HEK293T (cell line): ENCODE results near the gene PRR22.

Experiments used
- CTCF ChIA-PET: fragments of 350-600 bp; formaldehyde crosslinking; extraction: SDS; loops from one replicate; lab custom pipeline; 2021; ENCODE audit warnings: antibody characterized with exemption, inconsistent platforms; lab: Yijun Ruan, JAX
- POLR2A ChIA-PET: fragments of 350-600 bp; formaldehyde crosslinking; extraction: SDS; loops from one replicate; lab custom pipeline; 2020; ENCODE audit warnings: antibody characterized with exemption, inconsistent platforms; lab: Yijun Ruan, JAX
- DNase-seq: peaks from one replicate; pipeline ENCODE4 v3.0.0; 2012; ENCODE audit warnings: mixed read lengths; ENCODE audit errors: extremely low spot score
- ARNT ChIP-seq: fragments of 450-650 bp; IDR thresholded peaks from 2 replicates; pipeline ENCODE4 v1.6.1; 2017; ENCODE audit warnings: mild to moderate bottlenecking
- BHLHE40 ChIP-seq: fragments of 450-650 bp; IDR thresholded peaks from 2 replicates; pipeline ENCODE4 v1.6.1; 2016; ENCODE audit warnings: mild to moderate bottlenecking, moderate library complexity, borderline replicate concordance
- CTBP1 ChIP-seq: fragments of 450-650 bp; IDR thresholded peaks from 2 replicates; pipeline ENCODE4 v1.6.1; 2016; ENCODE audit warnings: borderline replicate concordance
- ELF4 ChIP-seq: fragments of 450-650 bp; IDR thresholded peaks from 2 replicates; pipeline ENCODE4 v1.6.1; 2017; ENCODE audit warnings: antibody characterized with exemption
- FOXA1 ChIP-seq: fragments of 450-650 bp; IDR thresholded peaks from 2 replicates; pipeline ENCODE4 v1.6.1; 2016; ENCODE audit warnings: mild to moderate bottlenecking
- FOXK2 ChIP-seq: fragments of 450-650 bp; IDR thresholded peaks from 2 replicates; pipeline ENCODE4 v1.6.1; 2016; ENCODE audit warnings: mild to moderate bottlenecking
- FOXM1 ChIP-seq: fragments of 450-650 bp; IDR thresholded peaks from 2 replicates; pipeline ENCODE4 v1.6.1; 2017; ENCODE audit warnings: mild to moderate bottlenecking, borderline replicate concordance
- HDGF ChIP-seq: fragments of 450-650 bp; IDR thresholded peaks from 2 replicates; pipeline ENCODE4 v1.6.1; 2017; ENCODE audit warnings: antibody characterized with exemption, borderline replicate concordance
- L3MBTL2 ChIP-seq: fragments of 450-650 bp; conservative IDR thresholded peaks from 2 replicates; pipeline ENCODE4 v1.6.1; 2016; ENCODE audit warnings: mild to moderate bottlenecking
- LEF1 ChIP-seq: fragments of 450-650 bp; IDR thresholded peaks from 2 replicates; pipeline ENCODE4 v1.6.1; 2017; ENCODE audit warnings: mild to moderate bottlenecking, borderline replicate concordance
- NFRKB ChIP-seq: fragments of 450-650 bp; IDR thresholded peaks from 2 replicates; pipeline ENCODE4 v1.6.1; 2016; ENCODE audit warnings: mild to moderate bottlenecking, moderate library complexity
- PKNOX1 ChIP-seq: fragments of 450-650 bp; IDR thresholded peaks from 2 replicates; pipeline ENCODE4 v1.6.1; 2016
- SP1 ChIP-seq: fragments of 450-650 bp; IDR thresholded peaks from 2 replicates; pipeline ENCODE4 v1.6.1; 2017
- TARDBP ChIP-seq: fragments of 450-650 bp; IDR thresholded peaks from 2 replicates; pipeline ENCODE4 v1.6.1; 2016
- ZNF384 ChIP-seq: fragments of 450-650 bp; IDR thresholded peaks from 2 replicates; pipeline ENCODE4 v1.6.1; 2016

The PRR22 gene

GRCh38 chr19:5828661-5829566 lies 44.4 kb upstream of the PRR22 start:
- peak; percentile 70 for DNase-seq
- CTCF ChIA-PET = interaction anchor here (0.8 to 3.5 kb wide), 4 partner anchors 25 to 139 kb away, joined by 3 to 23 read pairs (median 3); partner anchors contain the start of genes NRTN and RPL36
- POLR2A ChIA-PET = interaction anchor here (0.7 to 3.1 kb wide), 22 partner anchors 10 to 151 kb away, joined by 3 to 32 read pairs (median 6); partner anchors contain the start of genes CATSPERD, DUS3L, FUT3 and FUT6
- TF ChIP-seq PKNOX1 (peak; percentile 91), ARNT (peak; percentile 47; the same call in 1 of the 2 replicates), L3MBTL2 (no peak)

- POLR2A ChIA-PET = interaction anchor here (0.5 to 3.1 kb wide), 27 partner anchors 10 to 283 kb away, joined by 3 to 32 read pairs (median 4); partner anchors contain the start of genes CATSPERD, DUS3L, FUT3 and FUT6
- CTCF ChIA-PET = interaction anchor here (0.8 to 3.5 kb wide), 3 partner anchors 24 to 138 kb away, joined by 3 to 23 read pairs (median 3); partner anchors contain the start of genes NRTN and RPL36
- peak; percentile 98 for DNase-seq
- TF ChIP-seq ELF4 = peak; percentile 92
- TF ChIP-seq CTBP1 = peak; percentile 7; the same call in 1 of the 2 replicates
- TF ChIP-seq ARNT = no peak
- peak; percentile 97 for TF ChIP-seq L3MBTL2
These were observed 43.5 kb upstream of the PRR22 start for GRCh38 chr19:5827891-5828660.

- no peak for TF ChIP-seq ELF4
- TF ChIP-seq CTBP1 = no peak
- TF ChIP-seq SP1 = no peak
- no peak for TF ChIP-seq PKNOX1
- no peak for TF ChIP-seq FOXM1
- no peak for TF ChIP-seq FOXK2
- POLR2A ChIA-PET = interaction anchor here (0.5 to 3.1 kb wide), 21 partner anchors 10 to 284 kb away, joined by 3 to 32 read pairs (median 7); partner anchors contain the start of genes CATSPERD, DUS3L, FUT3 and FUT6
- DNase-seq = no peak
- CTCF ChIA-PET = interaction anchor here (3.5 kb wide), 1 partner anchor 23 kb away, joined by 23 read pairs; the partner anchor contains the start of gene NRTN
These were observed 42.9 kb upstream of the PRR22 start for GRCh38 chr19:5827342-5827890.

- DNase-seq = peak; percentile 57
- ChIA-PET POLR2A (interaction anchor here (1.4 to 3.1 kb wide), 4 partner anchors 23 to 199 kb away, joined by 4 to 32 read pairs (median 13); partner anchors contain the start of genes NDUFA11, NRTN and VMAC), CTCF (interaction anchor here (3.5 kb wide), 1 partner anchor 23 kb away, joined by 23 read pairs; the partner anchor contains the start of gene NRTN)
- TF ChIP-seq PKNOX1 (peak; percentile 96), TARDBP (no peak)
These were observed 42.2 kb upstream of the PRR22 start for GRCh38 chr19:5826531-5827341.

GRCh38 chr19:5825178-5825577 lies 40.6 kb upstream of the PRR22 start:
- CTCF ChIA-PET = interaction anchor here (1.0 to 1.9 kb wide), 2 partner anchors 16 to 21 kb away, joined by 3 to 7 read pairs; partner anchors contain the start of gene NRTN
- POLR2A ChIA-PET = no interaction called here
- no peak for DNase-seq
- no peak for TF ChIP-seq BHLHE40
- no peak for TF ChIP-seq NFRKB
- no peak for TF ChIP-seq ZNF384
- no peak for TF ChIP-seq SP1
- no peak for TF ChIP-seq CTBP1
- TF ChIP-seq PKNOX1 = no peak
- no peak for TF ChIP-seq FOXK2
- TF ChIP-seq ELF4 = no peak
- no peak for TF ChIP-seq ARNT
- no peak for TF ChIP-seq FOXA1
- TF ChIP-seq L3MBTL2 = no peak
- TF ChIP-seq HDGF = no peak
- no peak for TF ChIP-seq LEF1
- no peak for TF ChIP-seq FOXM1
